ENCODE results near the gene FADS6.
"Not testable (repeated sequence)": the region's sequence is repeated elsewhere in the genome, so short reads cannot be mapped to it uniquely, and the experiment has no call there.

Gene FADS6

DNA sequence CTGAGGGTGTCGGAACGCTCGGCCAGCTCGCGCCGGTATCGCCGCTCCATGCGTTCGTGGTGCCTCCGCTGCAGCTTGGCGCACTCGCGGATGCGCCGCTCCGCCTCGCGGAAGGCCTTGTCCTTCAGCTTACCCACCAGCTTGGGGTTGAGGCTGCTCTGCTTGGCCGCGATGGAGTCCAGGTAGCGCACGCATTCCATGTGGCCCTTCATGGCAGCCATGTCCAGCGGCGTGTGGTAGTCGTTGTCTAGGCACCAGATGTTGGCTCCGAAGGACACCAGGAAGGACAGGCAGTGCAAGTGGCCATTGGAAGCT, 26.8 kb upstream of the FADS6 start:
- DNase-seq (ENCODE audit: low read depth, low spot score), result no peak
- H3K4me3 ChIP-seq (ENCODE audit: insufficient read length, low read depth), result no peak overlapping the region
- no peaks in the 10 kb centered on the region for H3K9me3 ChIP-seq (ENCODE audit: insufficient read depth, low read length)
- peaks cover 26% of the 10 kb centered on the region for H3K4me1 ChIP-seq (ENCODE audit: insufficient read depth, insufficient read length)
- H3K36me3 ChIP-seq (ENCODE audit: insufficient read depth, insufficient read length, low read length), result no peaks in the 10 kb centered on the region
- no peak overlapping the region for H3K9ac ChIP-seq (ENCODE audit: insufficient read length, low read depth)
- peaks cover 44% of the 10 kb centered on the region for H3K27me3 ChIP-seq (ENCODE audit: insufficient read depth, insufficient read length)
- TF ChIP-seq YY1 (IDR thresholded peaks at IDR 0.05; ENCODE audit: insufficient read depth, insufficient read length) (no peak), SUZ12 (IDR thresholded peaks at IDR 0.05; ENCODE audit: extremely low read depth, insufficient read depth, insufficient read length) (no peak), ZNF274 (IDR thresholded peaks at IDR 0.05; ENCODE audit: low read depth, low read length) (no peak)

DNA sequence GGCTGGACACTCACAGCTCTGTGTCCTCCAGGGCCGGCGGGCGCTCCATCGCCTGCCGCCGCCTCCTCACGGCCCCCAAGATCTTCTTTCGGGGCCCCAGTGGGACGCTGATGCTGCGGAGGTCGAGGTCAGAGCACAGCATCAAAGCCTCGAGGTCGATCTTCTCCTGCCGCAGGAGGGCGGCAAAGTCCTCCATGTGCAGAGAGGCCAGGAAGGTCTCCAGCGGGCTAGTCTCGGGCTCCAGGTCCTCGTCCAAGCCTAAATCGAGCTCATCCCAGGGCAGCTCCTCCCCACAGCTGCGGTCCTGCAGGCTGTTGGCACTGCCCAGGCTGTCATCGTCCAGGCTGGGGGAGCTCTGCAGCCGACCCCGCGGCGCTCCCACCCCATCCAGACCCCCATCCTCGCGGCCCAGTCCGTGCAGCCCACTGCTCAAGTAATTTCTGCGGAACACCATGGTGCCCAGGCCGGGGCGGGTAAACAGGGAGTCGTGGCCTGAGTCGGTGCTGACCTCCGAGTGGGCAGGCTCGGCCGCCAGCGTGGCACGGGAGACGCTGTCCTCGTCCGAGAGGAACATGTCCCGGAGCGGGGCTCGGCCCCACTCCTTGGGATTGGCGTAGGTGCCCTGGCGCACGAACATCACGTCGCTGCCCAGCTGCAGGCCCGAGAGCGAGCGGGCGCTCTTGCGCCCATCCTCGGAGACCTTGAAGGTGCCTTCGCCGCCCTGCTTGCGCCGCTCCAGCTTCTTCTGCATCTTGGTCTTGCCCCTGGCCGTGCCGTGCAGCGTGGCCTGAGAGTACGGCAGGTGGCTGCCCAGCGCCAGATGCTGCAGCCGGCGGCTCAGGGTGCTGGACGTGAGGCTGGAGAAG, 26.2 kb upstream of the FADS6 start:
- Histone ChIP-seq H3K9ac (ENCODE audit: insufficient read length, low read depth) (no peak overlapping the region), H3K36me3 (ENCODE audit: insufficient read depth, insufficient read length, low read length) (no peaks in the 10 kb centered on the region), H3K4me1 (ENCODE audit: insufficient read depth, insufficient read length) (peaks cover 23% of the 10 kb centered on the region), H3K4me3 (ENCODE audit: insufficient read length, low read depth) (no peak overlapping the region), H3K27me3 (ENCODE audit: insufficient read depth, insufficient read length) (peaks cover 38% of the 10 kb centered on the region), H3K9me3 (ENCODE audit: insufficient read depth, low read length) (no peaks in the 10 kb centered on the region)
- TF ChIP-seq SUZ12 (IDR thresholded peaks at IDR 0.05; ENCODE audit: extremely low read depth, insufficient read depth, insufficient read length), result no peak
- TF ChIP-seq YY1 (IDR thresholded peaks at IDR 0.05; ENCODE audit: insufficient read depth, insufficient read length), result no peak
- no peak for TF ChIP-seq ZNF274 (IDR thresholded peaks at IDR 0.05; ENCODE audit: low read depth, low read length)
- peak; percentile 16 for DNase-seq (ENCODE audit: low read depth, low spot score)

- DNase-seq (ENCODE audit: low read depth, low spot score), result no peak
- H3K4me1 ChIP-seq (ENCODE audit: insufficient read depth, insufficient read length), result peaks cover 19% of the 10 kb centered on the region
- H3K9me3 ChIP-seq (ENCODE audit: insufficient read depth, low read length), result no peaks in the 10 kb centered on the region; the same call in 1 of the 2 replicates
- peaks cover 31% of the 10 kb centered on the region for H3K27me3 ChIP-seq (ENCODE audit: insufficient read depth, insufficient read length)
- no peak overlapping the region for H3K9ac ChIP-seq (ENCODE audit: insufficient read length, low read depth)
- H3K4me3 ChIP-seq (ENCODE audit: insufficient read length, low read depth), result no peak overlapping the region
- TF ChIP-seq YY1 (IDR thresholded peaks at IDR 0.05; ENCODE audit: insufficient read depth, insufficient read length), result no peak
- no peak for TF ChIP-seq SUZ12 (IDR thresholded peaks at IDR 0.05; ENCODE audit: extremely low read depth, insufficient read depth, insufficient read length)
- no peak for TF ChIP-seq ZNF274 (IDR thresholded peaks at IDR 0.05; ENCODE audit: low read depth, low read length)
- H3K36me3 ChIP-seq (ENCODE audit: insufficient read depth, insufficient read length, low read length), result no peaks in the 10 kb centered on the region
Observed at GRCh38 chr17:74918906-74919305, 25.5 kb upstream of the FADS6 start.

DNA sequence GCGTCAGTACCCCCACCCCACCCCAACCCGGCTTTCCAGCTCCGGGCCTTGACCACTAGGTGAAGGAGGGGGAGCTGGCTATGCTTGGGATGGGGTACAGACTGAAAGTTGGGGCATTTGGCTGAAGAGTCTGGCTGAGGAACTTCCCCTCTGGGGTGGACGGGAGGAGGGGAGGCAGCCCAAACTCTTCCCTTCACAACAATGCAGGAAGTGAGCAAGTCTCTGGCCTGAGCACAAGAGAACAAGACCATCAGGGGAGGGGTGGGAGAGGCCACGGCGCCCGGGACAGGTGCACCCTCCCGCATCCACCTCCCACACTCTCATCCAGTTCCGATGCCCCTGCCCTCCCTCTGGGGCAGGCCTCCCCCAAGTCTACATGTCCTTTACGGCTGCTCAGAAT, 24.0 kb upstream of the FADS6 start:
- H3K36me3 ChIP-seq (ENCODE audit: insufficient read depth, insufficient read length, low read length), result no peaks in the 10 kb centered on the region
- H3K27me3 ChIP-seq (ENCODE audit: insufficient read depth, insufficient read length), result peaks cover 16% of the 10 kb centered on the region
- no peaks in the 10 kb centered on the region; the same call in 1 of the 2 replicates for H3K9me3 ChIP-seq (ENCODE audit: insufficient read depth, low read length)
- no peak for DNase-seq (ENCODE audit: low read depth, low spot score)
- no peak for TF ChIP-seq ZNF274 (IDR thresholded peaks at IDR 0.05; ENCODE audit: low read depth, low read length)
- TF ChIP-seq YY1 (IDR thresholded peaks at IDR 0.05; ENCODE audit: insufficient read depth, insufficient read length), result no peak
- TF ChIP-seq SUZ12 (IDR thresholded peaks at IDR 0.05; ENCODE audit: extremely low read depth, insufficient read depth, insufficient read length), result no peak
- H3K4me3 ChIP-seq (ENCODE audit: insufficient read length, low read depth), result no peak overlapping the region
- H3K4me1 ChIP-seq (ENCODE audit: insufficient read depth, insufficient read length), result peaks cover 15% of the 10 kb centered on the region
- H3K9ac ChIP-seq (ENCODE audit: insufficient read length, low read depth), result no peak overlapping the region

DNA sequence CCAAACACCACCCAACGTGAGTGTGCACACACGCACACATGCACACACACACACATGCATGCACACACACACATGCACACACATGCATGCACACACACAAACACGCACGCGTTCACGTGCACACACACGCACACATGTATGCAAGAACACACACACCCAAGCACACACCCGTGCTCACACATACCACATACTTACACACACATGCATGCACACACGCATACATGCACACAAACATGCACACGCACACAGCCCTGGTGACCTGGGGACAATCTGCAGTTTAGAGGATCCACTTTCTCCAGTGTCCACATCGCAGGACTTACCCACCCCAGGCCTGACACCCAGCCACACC, 23.4 kb upstream of the FADS6 start:
- Histone ChIP-seq H3K27me3 (ENCODE audit: insufficient read depth, insufficient read length) (peaks cover 11% of the 10 kb centered on the region), H3K4me1 (ENCODE audit: insufficient read depth, insufficient read length) (peaks cover 13% of the 10 kb centered on the region), H3K9me3 (ENCODE audit: insufficient read depth, low read length) (no peaks in the 10 kb centered on the region; the same call in 1 of the 2 replicates), H3K9ac (ENCODE audit: insufficient read length, low read depth) (no peak overlapping the region), H3K36me3 (ENCODE audit: insufficient read depth, insufficient read length, low read length) (no peaks in the 10 kb centered on the region), H3K4me3 (ENCODE audit: insufficient read length, low read depth) (no peak overlapping the region)
- TF ChIP-seq ZNF274 (IDR thresholded peaks at IDR 0.05; ENCODE audit: low read depth, low read length), result no peak
- TF ChIP-seq SUZ12 (IDR thresholded peaks at IDR 0.05; ENCODE audit: extremely low read depth, insufficient read depth, insufficient read length), result no peak
- no peak for TF ChIP-seq YY1 (IDR thresholded peaks at IDR 0.05; ENCODE audit: insufficient read depth, insufficient read length)
- no peak for DNase-seq (ENCODE audit: low read depth, low spot score)

DNA sequence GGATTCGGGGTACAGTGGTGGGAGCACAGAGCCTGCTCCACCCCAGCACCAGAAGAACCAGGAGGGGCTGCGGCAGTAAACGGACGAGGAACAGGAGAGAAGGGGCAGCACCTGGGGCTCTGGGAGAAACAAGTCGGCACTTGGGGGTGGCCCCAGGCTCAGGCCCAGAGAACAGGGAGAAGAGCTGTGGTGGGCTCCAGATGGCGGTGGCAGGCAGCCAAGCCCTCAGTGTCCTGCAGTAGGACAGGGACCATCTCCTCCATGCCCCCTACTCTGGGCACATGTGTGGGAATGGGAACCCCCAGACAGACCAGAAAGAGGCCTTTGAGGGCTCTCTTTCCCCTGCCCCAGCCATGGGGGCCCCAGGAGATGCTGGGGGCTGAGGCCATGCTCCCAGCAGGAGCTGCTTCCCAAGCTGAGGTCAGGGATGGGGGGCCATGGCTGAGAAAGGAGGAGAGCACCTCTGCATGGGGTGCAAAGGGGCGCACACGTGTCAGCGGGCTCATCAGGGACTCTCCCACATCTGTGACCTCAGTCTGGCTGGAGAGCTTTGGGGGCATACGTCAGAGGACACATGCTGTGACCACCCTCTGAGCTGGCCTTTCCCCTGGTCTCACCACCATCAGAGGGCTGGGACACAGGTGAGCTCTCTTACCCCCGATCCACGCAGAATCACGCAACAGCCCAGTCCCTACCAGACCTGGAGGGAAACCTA, 22.9 kb upstream of the FADS6 start:
- peaks cover 9% of the 10 kb centered on the region for H3K4me1 ChIP-seq (ENCODE audit: insufficient read depth, insufficient read length)
- no peak overlapping the region for H3K9ac ChIP-seq (ENCODE audit: insufficient read length, low read depth)
- DNase-seq (ENCODE audit: low read depth, low spot score), result no peak
- H3K4me3 ChIP-seq (ENCODE audit: insufficient read length, low read depth), result no peak overlapping the region
- no peaks in the 10 kb centered on the region for H3K36me3 ChIP-seq (ENCODE audit: insufficient read depth, insufficient read length, low read length)
- H3K27me3 ChIP-seq (ENCODE audit: insufficient read depth, insufficient read length), result peaks cover 8% of the 10 kb centered on the region
- H3K9me3 ChIP-seq (ENCODE audit: insufficient read depth, low read length), result no peaks in the 10 kb centered on the region; the same call in 1 of the 2 replicates
- TF ChIP-seq YY1 (IDR thresholded peaks at IDR 0.05; ENCODE audit: insufficient read depth, insufficient read length), result no peak
- no peak for TF ChIP-seq ZNF274 (IDR thresholded peaks at IDR 0.05; ENCODE audit: low read depth, low read length)

DNA sequence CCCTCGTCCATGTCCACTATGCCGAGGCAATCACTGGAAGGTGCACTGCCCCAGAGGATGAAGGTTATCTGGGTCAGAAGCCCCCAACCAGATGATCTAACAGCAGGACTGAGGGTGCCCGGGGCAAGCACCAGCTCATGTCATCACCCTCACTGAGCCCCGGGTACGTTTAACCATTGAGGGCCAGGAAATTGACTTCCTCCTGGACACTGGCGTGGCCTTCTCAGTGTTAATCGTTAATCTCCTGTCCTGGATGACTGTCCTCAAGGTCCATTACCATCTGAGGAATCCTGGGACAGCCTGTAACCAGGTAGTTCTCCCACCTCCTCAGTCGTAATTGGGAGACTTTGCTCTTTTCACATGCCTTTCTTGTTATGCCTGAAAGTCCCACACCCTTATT, 18.0 kb upstream of the FADS6 start:
- not testable (repeated sequence) for H3K9me3 ChIP-seq (ENCODE audit: insufficient read depth, low read length); H3K4me3 ChIP-seq (ENCODE audit: insufficient read length, low read depth); H3K36me3 ChIP-seq (ENCODE audit: insufficient read depth, insufficient read length, low read length); H3K9ac ChIP-seq (ENCODE audit: insufficient read length, low read depth); H3K4me1 ChIP-seq (ENCODE audit: insufficient read depth, insufficient read length); DNase-seq (ENCODE audit: low read depth, low spot score); H3K27me3 ChIP-seq (ENCODE audit: insufficient read depth, insufficient read length)

DNA sequence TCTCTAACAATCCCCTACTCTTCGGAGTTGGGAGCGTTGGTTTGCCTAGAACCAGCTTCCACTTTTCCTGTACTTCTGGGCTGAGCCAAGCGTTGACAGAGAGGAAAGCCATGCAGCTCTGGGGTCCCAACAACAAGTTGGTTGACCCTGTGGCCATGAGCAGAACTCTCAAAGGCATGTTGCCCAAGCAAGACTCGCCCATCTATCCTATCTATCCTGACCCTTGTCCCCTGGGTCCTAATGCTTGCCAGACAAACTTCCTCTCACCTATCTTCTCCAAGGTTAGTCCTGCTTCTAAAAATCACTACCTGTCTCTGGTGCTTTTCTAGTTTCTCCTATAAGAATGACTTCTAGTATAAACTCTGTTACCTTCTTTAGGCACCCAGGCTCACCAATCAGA, 15.7 kb upstream of the FADS6 start:
- H3K4me1 ChIP-seq (ENCODE audit: insufficient read depth, insufficient read length); H3K9me3 ChIP-seq (ENCODE audit: insufficient read depth, low read length); DNase-seq (ENCODE audit: low read depth, low spot score); H3K27me3 ChIP-seq (ENCODE audit: insufficient read depth, insufficient read length); H3K9ac ChIP-seq (ENCODE audit: insufficient read length, low read depth); H3K36me3 ChIP-seq (ENCODE audit: insufficient read depth, insufficient read length, low read length); H3K4me3 ChIP-seq (ENCODE audit: insufficient read length, low read depth): not testable (repeated sequence)
